Hematopoietic multipotent progenitor cell treated with erythropoietin and hydrocortisone succinate and interleukin-3 and kit ligand, for 4 days (in vitro differentiated cells): Measurements from ENCODE around the gene SLC12A3.

ENCODE experiments used
- DNase-seq: peaks from one replicate; pipeline ENCODE4 v3.0.0-alpha.2; 2015

SLC12A3 gene

DNA sequence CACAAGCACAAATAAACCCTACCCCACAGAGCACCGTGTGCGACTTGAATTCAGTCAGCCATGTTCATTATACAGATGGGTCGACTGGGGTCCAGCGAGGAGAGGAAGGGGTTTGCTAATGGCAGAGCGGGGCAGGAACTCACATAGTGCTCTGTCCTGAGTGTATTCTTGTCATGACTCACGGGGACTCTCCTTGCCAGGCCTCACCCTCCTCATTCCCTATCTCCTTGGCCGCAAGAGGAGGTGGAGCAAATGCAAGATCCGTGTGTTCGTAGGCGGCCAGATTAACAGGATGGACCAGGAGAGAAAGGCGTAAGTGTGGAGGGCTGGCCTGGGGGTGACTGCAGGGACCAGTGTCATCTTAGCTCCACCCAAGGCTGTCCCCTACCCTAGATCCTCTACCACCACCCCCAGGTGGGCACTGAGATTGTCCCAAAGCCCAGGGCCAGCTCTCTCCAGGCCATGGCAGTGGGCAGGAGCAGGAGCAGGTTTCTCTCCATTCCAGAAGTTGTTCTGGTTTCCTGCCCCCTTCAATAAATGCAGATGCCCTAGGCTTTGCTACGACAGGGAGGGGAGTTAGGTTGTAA, 29.4 kb downstream of the SLC12A3 start:
- no peak for DNase-seq

DNA sequence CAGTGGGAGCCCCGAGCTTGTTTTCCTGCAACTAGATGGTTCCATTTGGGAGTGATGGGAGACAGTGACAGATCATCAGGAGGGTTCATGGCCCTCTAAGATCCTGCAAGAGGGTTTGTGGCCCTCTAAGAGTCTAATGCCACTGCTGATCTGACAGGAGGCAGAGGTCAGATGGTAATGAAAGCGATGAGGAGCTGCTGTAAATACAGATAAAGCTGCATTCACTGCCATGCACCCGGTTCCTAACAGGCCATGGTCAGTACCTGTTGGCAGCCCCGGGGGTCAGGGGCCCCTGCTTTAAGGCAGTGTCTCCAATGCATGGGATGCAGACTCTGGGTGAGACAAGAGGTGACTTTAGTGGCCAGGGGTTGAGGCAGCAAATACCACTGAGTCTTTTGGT, 30.8 kb downstream of the SLC12A3 start:
- DNase-seq, result no peak

DNA sequence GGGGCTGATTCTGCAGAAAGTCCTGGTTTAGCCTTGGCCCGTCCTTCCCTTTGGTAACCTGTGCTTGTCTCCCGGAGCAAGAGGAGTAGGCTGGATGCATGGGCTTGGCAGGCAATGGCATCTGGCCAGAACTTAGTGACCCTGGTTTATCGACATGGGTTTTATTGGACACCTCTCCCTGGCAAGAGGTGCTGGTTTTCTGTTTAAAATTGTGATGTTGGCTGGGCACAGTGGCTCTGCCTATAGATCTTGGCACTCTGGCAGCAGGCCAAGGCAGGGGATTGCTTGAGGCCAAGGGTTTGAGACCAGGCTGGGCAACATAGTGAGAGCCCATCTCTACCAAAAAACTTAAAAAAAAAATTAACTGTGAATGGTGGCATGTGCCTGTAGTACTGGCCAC, 31.2 kb downstream of the SLC12A3 start:
- no peak for DNase-seq

DNA sequence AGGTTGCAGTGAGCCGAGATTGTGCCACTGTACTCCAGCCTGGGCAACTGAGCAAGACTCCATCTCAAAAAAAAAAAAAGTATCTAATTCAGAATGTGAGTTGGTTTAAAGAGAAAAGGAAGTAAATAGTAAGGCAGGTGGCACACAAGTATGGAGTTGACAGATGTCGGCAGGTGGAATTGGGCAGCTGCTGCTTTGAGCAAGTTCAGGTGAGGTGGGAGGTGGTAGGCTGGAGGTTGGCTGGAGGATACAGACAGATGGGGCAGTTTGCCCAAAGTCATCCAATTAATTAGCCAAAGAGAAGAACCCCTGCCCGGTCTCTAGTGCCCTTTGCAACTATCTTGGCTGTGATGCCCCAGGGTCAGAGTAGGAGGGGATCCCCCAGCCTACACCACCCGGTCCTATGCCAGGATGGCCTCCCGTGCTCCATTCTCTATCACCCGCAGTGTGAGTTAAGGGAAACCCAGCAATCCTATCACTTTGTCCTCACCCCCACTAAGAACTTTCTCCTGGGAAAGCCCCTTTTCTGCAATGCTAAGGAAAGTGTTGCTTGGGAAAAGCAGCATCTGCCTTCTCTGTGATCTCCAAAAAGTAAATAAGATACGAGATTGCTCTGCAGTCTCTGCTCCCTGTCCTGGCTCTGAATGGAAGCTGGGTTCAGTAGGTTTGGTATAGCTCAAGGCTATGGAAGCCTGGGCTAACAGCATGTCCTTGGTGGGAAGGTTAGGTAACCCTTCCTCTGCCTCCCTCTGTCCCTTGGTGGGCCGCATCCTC, 32.2 kb downstream of the SLC12A3 start:
- DNase-seq, result no peak

DNA sequence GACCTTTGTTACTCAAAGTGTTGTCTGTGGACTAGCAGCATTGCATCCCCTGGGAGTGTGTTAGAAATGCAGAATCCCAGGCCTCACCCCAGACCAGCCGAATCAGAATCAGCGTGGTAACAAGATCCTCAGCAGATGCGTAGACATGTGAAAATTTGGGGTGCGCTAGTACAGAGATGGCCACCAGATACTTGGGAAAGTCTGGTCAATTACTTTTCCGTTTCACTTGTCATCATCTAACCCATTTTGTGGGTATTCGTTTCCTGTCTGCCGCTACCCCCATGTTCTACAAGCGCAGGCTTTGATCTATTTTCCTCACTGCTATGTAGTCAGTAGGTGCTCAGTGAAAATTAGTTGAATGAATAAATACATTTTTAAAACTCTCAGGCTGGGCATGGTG, 33.8 kb downstream of the SLC12A3 start:
- DNase-seq, result no peak

DNA sequence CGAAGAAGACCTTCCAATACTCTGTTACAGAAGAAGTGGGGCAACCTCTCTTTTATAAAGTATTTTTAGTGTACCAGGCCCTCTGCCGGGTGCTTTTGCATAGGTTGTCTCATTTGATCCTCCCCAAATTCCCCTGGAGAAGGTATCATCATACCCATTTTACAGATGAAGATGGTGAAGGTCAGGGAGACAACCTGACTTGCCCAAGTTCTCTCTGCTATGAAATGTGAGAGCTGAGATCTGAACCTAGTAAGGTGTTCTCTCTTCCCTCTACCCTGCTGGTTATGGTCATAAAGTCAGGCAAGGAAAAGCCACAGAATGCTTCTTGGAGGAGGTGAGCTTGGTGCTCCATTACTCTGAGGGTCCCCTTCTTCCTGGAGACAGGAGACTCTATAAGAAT, 38.9 kb downstream of the SLC12A3 start:
- DNase-seq, result no peak

DNA sequence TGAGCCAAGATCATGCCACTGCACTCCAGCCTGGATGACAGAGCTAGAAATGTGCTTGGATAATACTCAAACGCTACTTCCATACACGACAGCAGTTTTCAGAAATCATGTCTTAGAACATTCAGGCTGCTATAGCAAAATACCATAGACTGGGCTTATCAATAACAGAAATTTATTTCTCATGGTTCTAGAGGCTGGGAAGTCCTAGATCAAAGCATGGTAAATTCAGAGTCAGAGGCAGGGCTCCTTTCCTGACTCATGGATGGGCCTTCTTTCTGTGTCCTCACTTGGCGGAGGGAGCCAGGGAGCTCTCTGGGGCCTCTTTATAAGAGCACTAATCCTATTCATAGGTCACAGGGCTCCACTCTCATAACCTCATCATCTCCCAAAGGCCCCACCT, 42.4 kb downstream of the SLC12A3 start:
- DNase-seq, result no peak

DNA sequence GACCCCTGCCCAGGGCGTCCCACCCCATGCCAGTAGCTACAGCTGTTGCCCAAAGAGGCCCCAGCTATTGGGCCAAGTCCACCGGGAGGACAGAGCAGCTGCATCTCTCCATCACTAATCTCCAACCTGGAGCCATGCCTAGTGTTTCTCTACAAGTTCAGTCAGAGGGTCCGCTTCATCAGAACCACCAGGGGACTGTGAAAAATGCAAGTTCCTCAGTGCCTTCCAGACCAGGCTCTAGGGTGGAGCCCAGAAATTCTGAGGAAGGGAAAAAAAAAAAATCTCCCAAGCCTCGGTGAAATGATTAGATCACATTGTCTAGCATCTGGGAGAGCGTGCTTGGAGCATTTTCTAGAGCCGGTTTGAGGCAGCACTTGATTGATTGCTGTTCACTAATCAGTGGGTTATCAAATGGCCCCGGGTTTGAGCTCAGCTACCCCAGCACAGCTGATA, 44.5 kb downstream of the SLC12A3 start:
- no peak for DNase-seq

DNA sequence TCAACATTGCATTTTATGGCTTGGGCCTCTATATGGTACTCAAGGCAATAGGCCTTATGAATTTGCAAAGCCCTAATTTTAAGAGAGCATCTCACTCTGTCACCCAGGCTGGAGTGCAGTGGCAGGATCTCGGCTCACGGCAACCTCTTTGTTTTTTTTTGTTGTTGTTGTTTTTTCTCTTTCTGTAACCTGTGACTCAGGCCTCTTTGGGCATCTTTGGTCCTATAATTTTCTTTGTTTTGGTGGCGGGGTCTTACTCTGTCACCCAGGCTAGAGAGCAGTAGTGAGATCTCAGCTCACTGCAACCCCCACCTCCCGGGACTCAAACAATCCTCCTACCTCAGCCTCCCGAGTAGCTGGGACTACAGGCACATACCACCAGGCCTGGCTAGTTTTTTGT, 45.1 kb downstream of the SLC12A3 start:
- no peak for DNase-seq

DNA sequence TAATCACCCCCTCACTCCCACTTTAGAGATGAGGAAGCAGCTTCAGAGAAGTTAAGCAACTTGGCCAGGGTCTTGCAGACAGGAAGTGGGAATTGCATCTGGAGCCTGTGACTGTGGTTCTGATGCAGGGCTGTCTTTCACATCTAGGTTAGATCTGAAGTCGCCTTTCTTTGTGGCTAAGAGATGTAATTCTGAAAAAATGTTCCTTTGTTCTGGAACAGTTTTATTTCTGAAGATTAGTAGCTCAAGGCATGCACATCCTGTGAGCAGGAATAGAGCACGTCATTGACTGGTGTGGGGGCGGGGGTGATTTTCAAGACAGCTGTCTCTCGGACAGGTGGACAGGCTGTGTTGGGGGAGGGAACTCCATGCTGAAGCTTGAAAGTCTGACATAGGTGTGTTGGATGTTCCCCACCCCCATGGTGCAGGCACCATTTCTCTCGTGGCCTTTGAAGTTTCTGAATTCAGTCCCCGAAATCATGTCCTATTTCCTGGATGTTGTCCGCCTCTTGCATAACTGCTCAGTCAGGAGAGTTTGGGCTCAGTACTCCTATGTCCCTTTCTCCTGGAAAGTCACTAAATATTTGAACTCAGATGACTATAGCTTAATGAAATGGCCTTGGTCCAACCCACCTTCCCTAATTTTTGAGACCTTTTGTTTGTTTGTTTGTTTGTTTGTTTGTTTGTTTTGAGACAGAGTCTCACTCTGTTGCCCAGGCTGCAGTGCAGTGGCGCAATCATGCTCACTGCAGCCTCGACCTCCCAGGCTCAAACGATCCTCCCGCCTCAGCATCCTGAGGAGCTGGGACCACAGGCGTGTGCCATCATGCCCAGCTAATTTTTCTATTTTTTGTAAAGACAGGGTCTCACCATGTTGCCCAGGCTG, 45.9 kb downstream of the SLC12A3 start:
- peak; percentile 57 for DNase-seq

DNA sequence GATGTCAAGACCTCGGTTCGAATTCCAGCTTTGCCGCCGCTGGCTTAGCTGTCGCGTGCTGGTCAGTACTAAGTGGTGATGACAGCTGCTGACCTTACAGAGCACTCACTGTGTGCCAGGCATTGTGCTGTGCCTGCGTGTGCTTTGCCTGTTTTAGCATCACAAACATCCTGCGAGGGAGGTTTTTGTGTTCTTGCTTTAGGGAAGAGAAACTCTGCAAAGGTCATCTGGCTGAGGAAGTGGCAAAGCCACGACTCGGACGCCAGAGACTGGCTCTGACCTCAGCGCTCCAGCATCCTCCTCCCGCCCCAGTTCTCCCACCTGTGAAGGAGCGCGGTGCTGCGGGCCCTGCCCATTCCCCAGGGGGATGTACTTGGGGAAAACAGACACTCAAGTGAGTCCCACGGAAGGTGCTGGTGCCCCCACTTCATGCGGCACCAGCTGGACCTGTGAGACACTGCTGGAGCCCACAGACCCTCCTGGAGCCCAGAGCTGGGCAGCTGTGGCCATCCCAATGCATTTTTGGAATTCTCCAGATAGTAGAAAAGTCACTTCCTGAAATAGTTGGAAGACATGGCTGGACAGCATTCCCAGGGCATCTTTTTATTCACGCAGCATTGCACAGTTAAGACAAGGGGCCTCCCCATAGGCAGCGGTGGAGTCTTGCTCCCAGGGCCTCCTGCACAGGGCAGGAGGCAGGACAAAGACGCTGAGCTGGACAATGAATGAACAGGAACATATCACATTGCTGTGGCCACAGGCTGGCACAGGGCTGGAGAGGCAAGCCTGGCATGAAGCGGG, 47.0 kb downstream of the SLC12A3 start:
- DNase-seq, result no peak

DNA sequence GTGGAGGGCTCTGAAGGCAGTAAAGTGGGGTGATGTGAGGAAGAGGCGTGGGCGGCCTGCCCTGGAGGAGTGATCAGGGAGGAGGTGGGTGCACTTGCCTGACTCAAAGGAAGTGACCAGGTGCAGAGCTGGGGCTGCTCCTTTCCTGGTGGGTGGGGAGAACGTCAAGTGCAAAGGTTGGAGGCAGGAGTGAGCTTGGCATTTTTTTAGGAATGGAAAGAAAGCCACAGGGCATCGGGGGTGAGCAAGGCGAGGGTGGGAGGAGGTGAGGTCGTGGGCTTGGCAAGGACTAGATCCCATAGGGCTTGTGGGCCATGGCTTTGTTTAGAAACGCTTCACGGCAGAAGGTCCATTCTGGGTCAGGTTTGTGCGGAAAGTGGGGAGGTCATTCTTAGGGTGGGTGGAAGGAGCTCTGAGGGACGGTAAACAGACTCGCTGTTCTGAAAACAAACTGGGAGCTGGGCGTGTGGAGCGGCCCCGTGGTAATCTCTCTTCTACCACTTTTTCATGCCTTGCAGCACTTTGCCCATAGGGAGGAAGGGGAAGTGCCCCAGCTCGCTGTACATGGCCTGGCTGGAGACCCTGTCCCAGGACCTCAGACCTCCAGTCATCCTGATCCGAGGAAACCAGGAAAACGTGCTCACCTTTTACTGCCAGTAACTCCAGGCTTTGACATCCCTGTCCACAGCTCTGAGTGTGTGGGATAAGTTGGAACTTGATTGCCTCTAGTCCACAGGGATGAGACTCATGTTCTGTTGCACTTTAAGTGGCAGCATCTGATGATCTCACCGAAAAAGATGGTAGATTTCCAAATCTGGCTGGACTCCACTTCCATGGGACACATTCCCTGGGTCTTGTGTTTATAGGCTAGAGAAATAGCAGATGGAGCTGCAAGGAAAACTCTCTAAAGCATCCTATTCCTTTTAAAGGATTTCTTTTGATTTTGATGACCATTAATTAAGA, 48.0 kb downstream of the SLC12A3 start:
- DNase-seq, result no peak

DNA sequence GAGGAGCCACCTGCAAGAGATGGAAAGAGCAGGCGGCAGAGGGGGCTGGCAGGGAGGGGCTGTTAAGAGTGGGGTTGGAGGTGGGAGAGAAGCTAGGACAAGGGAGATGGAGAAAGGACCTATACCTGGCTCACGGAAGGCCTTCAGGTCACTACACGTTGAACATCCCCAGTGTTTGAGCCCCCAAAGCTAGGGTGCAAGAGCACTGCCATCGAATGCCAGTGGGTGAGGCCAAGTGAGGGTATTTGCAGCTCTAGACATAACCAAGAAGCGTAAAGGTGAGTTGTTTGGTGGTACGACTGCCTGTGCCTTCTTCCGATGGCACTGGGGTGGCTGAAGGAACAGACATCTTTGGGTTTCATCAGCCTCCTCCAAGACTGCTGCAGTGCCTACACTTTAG, 49.9 kb downstream of the SLC12A3 start:
- DNase-seq, result no peak

DNA sequence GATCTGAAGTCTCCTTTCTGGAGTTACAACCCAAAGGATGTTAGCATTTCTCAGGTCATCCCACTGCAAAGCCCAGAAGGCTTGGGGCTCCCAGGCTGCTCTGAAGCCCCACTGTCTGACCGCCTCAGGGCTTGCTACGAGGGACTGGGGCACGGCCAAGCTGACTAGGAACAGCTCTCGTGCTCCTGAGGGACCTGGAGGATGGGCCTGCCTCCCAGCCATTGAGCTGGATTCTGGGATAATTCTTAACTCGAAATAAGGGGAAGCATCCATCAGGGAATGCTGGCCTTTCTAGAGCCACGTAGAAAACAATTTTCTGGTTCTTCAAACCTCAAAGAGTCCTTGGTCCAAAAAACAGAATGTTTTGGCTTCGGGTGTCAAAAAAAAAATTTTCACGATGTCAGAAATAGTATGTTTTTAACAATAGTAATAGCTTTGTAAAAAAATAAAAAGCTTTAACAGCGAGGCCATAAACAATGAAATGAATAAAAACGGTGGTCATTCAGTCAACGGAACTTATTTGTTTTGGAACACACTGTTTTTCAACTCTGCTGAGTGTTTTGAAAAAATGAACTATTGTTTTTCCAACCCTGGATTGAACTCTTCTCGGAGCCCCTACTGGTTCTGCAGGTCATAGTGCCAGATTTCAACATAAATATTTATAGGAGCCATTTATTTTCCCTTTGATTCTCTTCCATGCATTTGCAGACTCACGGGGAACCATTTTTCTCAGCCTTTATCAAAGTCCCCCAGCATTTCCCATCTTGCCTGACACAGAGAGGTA, 50.5 kb downstream of the SLC12A3 start:
- no peak for DNase-seq

DNA sequence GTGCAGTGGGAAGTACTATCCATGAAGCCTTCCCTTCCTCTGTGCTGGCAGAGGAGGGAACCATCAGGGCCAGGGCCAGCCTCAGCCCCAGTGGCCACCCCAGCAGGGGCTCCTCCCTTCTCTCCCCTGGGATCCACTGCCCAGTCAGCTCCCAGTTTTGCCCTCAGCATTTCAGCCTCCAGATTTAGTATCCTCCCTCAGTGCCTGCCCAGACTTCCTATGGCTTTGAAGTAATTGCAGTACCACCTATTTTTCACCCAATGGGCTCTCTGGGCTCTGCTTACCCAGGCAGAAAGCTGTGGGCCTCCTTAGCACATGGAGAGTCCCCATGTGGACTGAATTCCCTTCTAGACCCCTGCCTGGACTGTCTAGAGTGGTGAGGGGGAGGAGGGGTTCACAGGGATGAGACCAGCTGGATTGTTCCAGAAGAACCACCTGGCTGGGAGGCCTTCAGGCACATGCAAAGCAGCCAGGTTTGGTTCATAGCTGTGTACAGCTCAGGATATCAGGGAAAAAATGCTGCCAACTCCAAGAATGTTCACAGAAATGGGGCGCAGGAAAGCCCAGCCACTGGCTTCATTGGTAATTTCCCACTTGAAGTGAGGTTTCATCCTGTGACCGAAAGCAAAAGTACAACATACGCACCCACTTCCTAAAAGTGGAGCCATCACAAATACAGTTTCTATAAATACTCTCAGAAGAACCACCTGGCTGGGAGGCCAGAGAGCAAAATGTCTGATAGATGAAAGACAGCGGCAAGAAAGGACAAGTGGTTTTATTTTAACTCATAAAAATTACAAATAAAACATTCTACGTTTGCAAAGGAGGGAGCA, 51.8 kb downstream of the SLC12A3 start:
- DNase-seq, result peak; percentile 12

DNA sequence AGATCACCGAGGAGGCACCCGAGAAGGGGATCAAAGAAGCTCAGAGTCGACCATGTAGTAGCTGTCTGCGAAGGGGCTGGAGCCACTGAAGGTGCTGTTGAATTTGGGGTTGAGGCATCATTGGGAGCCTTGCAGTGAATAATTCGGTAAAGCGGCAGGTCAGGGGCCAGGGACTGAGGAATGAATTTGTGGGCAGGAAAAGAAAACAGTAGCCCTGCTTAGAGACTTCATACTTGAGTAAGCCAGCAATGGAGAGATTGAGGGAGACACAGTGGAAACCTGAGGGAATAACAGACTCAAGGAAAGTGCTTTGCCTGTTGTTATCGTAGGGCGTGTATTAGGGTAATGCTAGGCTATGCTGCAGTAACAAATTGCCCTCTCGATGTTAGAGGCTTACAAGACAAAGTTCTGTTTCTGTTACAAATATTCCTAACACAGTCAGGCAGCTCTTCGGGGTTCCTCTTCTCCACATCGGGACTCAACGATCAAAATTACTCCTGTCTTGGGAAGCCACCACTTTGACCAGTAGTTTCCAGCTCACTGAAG, 53.5 kb downstream of the SLC12A3 start:
- no peak for DNase-seq

DNA sequence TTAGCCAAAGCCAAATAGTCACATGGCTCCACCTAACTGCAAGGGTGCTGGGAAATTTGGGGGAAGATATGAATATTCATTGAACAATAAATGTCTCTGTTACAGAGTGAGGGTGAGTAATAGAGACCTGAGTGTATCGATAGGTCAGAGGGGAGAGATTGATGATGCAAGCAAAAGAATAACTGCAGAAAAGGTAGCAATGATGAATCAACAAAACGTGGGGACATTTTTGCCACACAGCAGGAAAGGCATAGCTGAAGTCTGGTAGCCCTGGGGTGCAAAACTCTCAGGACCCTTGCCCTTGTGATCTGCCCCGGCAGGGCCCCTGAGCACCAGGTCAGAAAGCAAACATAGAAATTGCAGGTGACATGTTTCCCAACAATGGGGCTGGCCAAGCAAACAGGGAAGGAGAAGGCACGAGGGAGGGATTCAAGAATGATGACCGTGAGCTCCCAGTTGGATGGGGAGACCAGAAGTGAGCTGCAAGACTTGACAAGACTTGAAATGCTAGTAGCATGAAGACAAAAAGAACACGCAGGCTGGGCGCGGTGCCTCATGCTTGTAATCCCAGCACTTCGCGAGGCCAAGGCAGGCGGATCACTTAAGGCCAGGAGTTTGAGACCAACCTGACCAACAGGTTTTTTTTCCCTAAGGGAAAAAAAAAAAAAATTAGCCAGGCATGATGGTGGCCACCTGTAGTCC, 54.2 kb downstream of the SLC12A3 start:
- DNase-seq, result no peak

DNA sequence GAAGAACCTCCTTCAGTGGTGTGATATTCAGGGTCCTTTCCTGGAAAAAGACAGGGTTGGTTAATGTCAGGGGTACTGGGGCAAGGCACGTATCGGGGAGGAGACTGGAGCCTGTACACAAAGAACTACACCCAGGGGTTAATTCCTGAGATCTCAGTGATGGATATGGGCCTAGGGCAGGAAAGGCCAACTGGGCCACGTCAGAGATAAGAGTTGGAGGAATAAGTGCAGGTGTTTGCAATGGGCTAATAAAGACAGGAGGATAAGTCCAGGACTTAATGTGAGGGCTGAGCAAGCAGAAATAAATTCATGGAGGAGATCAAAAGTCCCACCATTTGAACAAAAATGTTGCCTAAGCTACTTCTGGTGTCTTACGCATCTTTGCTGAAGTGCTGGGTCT, 56.6 kb downstream of the SLC12A3 start:
- no peak for DNase-seq
